Naive thymus-derived CD4-positive, alpha-beta T cell (primary cell): Measurements from ENCODE around the gene TRERF1. TPM values are rescaled to one million over a fixed set of nuclear protein-coding genes. Genes with fewer than 3 reads are reported as not detected.

ENCODE experiments used
- ATAC-seq: fragments of 150-1000 bp; cut with Tn5 transposase; 2 replicates; pipeline ENCODE4 v1.10.0; 2021; ENCODE audit warnings: mild to moderate bottlenecking, moderate library complexity
- CTCF ChIA-PET: fragments of 350-600 bp; sonication (Branson Sonifier 250); formaldehyde crosslinking; loops from one replicate; lab custom pipeline; 2021; ENCODE audit warnings: antibody characterized with exemption; lab: Charles Lee
- POLR2A ChIA-PET: fragments of 350-600 bp; sonication (Branson Sonifier 250); formaldehyde crosslinking; loops from one replicate; lab custom pipeline; 2021; ENCODE audit warnings: antibody characterized with exemption, inconsistent platforms; lab: Charles Lee
- DNase-seq, 9 donors: peaks; one replicate each; pipeline versions ENCODE4 v3.0.0 to v3.0.0-alpha.2; 2020 to 2022; ENCODE audit warnings: mixed read lengths in 1 of 9
- H3K27ac ChIP-seq: one replicate; pipeline ENCODE4 v1.7.0; 2013; ENCODE audit warnings: mild to moderate bottlenecking, low read depth, low read length, moderate library complexity
- H3K27me3 ChIP-seq, 2 donors: one replicate each; pipeline ENCODE4 v1.7.0; 2013; ENCODE audit warnings: low read length in 2 of 2, mild to moderate bottlenecking in 2 of 2, moderate library complexity in 2 of 2; ENCODE audit not compliant: control insufficient read depth in 2 of 2, insufficient read depth in 2 of 2
- H3K36me3 ChIP-seq, 3 experiments: 1 replicate in 2 of 3; 2 replicates in 1 of 3; pipeline ENCODE4 v1.7.0; 2013; ENCODE audit warnings: low read length in 3 of 3, mild to moderate bottlenecking in 3 of 3, moderate library complexity in 1 of 3; ENCODE audit not compliant: insufficient read depth in 3 of 3, control insufficient read depth in 2 of 3
- H3K4me1 ChIP-seq, 2 donors: one replicate each; pipeline ENCODE4 v1.7.0; 2013; ENCODE audit warnings: low read length in 2 of 2, mild to moderate bottlenecking in 2 of 2, moderate library complexity in 1 of 2; ENCODE audit not compliant: control insufficient read depth in 2 of 2, insufficient read depth in 2 of 2
- H3K4me3 ChIP-seq: 2 replicates; pipeline ENCODE4 v1.7.0; 2013; ENCODE audit warnings: mild to moderate bottlenecking, low read length
- H3K9me3 ChIP-seq, 3 experiments: 1 replicate in 2 of 3; 2 replicates in 1 of 3; pipeline ENCODE4 v1.7.0; 2013; ENCODE audit warnings: low read length in 3 of 3; ENCODE audit not compliant: control insufficient read depth in 2 of 3
- H3K27ac Mint-ChIP-seq, 9 donors: one replicate each; pipeline ENCODE4 v1.8.0; 2020 to 2022; ENCODE audit warnings: mixed read lengths in 9 of 9, mild to moderate bottlenecking in 8 of 9, moderate library complexity in 5 of 9, inconsistent platforms in 2 of 9
- H3K27me3 Mint-ChIP-seq, 5 donors: one replicate each; pipeline ENCODE4 v1.8.0; 2021 to 2022; ENCODE audit warnings: mixed read lengths in 5 of 5, mild to moderate bottlenecking in 1 of 5
- H3K36me3 Mint-ChIP-seq, 5 donors: one replicate each; pipeline ENCODE4 v1.8.0; 2020 to 2022; ENCODE audit warnings: mixed read lengths in 5 of 5, mild to moderate bottlenecking in 3 of 5, inconsistent platforms in 1 of 5
- H3K4me1 Mint-ChIP-seq, 7 donors: one replicate each; pipeline ENCODE4 v1.8.0; 2020 to 2022; ENCODE audit warnings: mixed read lengths in 7 of 7, mild to moderate bottlenecking in 3 of 7, inconsistent platforms in 1 of 7
- H3K4me3 Mint-ChIP-seq, 10 donors: one replicate each; pipeline ENCODE4 v1.8.0; 2020 to 2022; ENCODE audit warnings: mild to moderate bottlenecking in 10 of 10, mixed read lengths in 10 of 10, moderate library complexity in 6 of 10, inconsistent platforms in 2 of 10
- H3K9me3 Mint-ChIP-seq, 11 donors: one replicate each; pipeline ENCODE4 v1.8.0; 2020 to 2022; ENCODE audit warnings: mixed read lengths in 11 of 11, mild to moderate bottlenecking in 4 of 11, inconsistent platforms in 1 of 11, moderate library complexity in 1 of 11
- intact Hi-C, 2 donors: fragments of 100-400 bp; cut with micrococcal nuclease; formaldehyde crosslinking; loops; one replicate each; pipeline ENCODE4 v1.15.1; 2023
- polyA plus RNA-seq, 2 donors: library from polyadenylated mRNA; unstranded; fragments of 300-500 nt; fragmentation: Illumina TruSeq; gene quantifications; one replicate each; pipeline ENCODE4 v1.2.3, GENCODE V29; 2021
- total RNA-seq, 6 experiments: library from RNA in 5 of 6; stranded (reverse) in 5 of 6; gene quantifications; 1 replicate in 5 of 6; 2 replicates in 1 of 6; pipeline ENCODE4 v1.2.3 and lab custom pipeline; 2021 to 2026

TRERF1 gene
- total and polyA plus RNA-seq, 7 experiments from 2014 or later, result 4.8 to 32.4 (median 21.0) TPM

GRCh38 chr6:42292004-42292740, 159.6 kb downstream of the TRERF1 start:
- H3K4me3 ChIP-seq, result no peak overlapping the region
- Mint-ChIP-seq H3K27ac (peak overlapping the region in 4 of 9 donors; percentile 20 to 77 (median 50)), H3K36me3 (peaks cover 8 to 67% (median 36%) of the 10 kb centered on the region in 5 donors), H3K4me3 (peak overlapping the region in 1 of 10 donors; percentile 38), H3K9me3 (peaks cover 0 to 8% (median 5%) of the 10 kb centered on the region in 11 donors), H3K4me1 (peaks cover 30 to 66% (median 57%) of the 10 kb centered on the region in 7 donors), H3K27me3 (no peaks in the 10 kb centered on the region)
- peaks cover 8 to 51% of the 10 kb centered on the region in 2 donors for H3K4me1 ChIP-seq
- intact Hi-C loops, result loop anchor here in 1 of 2 donors (2.0 kb wide), 1 partner anchor 13 kb away; no protein-coding TSS in a partner anchor
- POLR2A ChIA-PET, result interaction anchor here (1.3 kb wide), 1 partner anchor 76 kb away, joined by 4 read pairs; no protein-coding TSS in a partner anchor
- no peak overlapping the region for H3K27ac ChIP-seq
- no peaks in the 10 kb centered on the region for H3K9me3 ChIP-seq
- peaks cover 0 to 18% (median 0%) of the 10 kb centered on the region in 3 experiments for H3K36me3 ChIP-seq
- ATAC-seq (peak; percentile 58), DNase-seq (no peak)
- CTCF ChIA-PET, result interaction anchor here (1.2 kb wide), 1 partner anchor 255 kb away, joined by 3 read pairs; no protein-coding TSS in a partner anchor
- H3K27me3 ChIP-seq, result no peaks in the 10 kb centered on the region

GRCh38 chr6:42287756-42288155, 164.0 kb downstream of the TRERF1 start:
- H3K4me1 ChIP-seq, result peaks cover 0 to 11% of the 10 kb centered on the region in 2 donors
- no peak overlapping the region for H3K4me3 ChIP-seq
- H3K36me3 ChIP-seq, result peaks cover 0 to 23% (median 0%) of the 10 kb centered on the region in 3 experiments
- CTCF ChIA-PET, result interaction anchor here (0.7 kb wide), 1 partner anchor 114 kb away, joined by 3 read pairs; no protein-coding TSS in a partner anchor
- POLR2A ChIA-PET, result no interaction called here
- Mint-ChIP-seq H3K36me3 (peaks cover 5 to 42% (median 34%) of the 10 kb centered on the region in 5 donors), H3K9me3 (peaks cover 0 to 16% (median 5%) of the 10 kb centered on the region in 11 donors), H3K27me3 (no peaks in the 10 kb centered on the region), H3K27ac (peak overlapping the region in 1 of 9 donors; percentile 1), H3K4me1 (peaks cover 0 to 36% (median 23%) of the 10 kb centered on the region in 7 donors), H3K4me3 (peak overlapping the region in 1 of 10 donors; percentile 25)
- ATAC-seq (no peak), DNase-seq (no peak)
- H3K9me3 ChIP-seq, result no peaks in the 10 kb centered on the region
- intact Hi-C loops, result no loop called here
- H3K27me3 ChIP-seq, result no peaks in the 10 kb centered on the region
- H3K27ac ChIP-seq, result no peak overlapping the region

GRCh38 chr6:42281570-42281969, 170.2 kb downstream of the TRERF1 start:
- H3K4me3 ChIP-seq, result no peak overlapping the region
- peaks cover 0 to 18% (median 14%) of the 10 kb centered on the region in 5 donors for H3K36me3 Mint-ChIP-seq
- no peaks in the 10 kb centered on the region for H3K27me3 Mint-ChIP-seq
- ATAC-seq, result peak; percentile 55
- H3K4me1 ChIP-seq, result peaks cover 43 to 48% of the 10 kb centered on the region in 2 donors
- no peaks in the 10 kb centered on the region for H3K27me3 ChIP-seq
- H3K9me3 ChIP-seq, result no peaks in the 10 kb centered on the region
- ChIA-PET CTCF (interaction anchor here (0.9 kb wide), 1 partner anchor 266 kb away, joined by 5 read pairs; no protein-coding TSS in a partner anchor), POLR2A (no interaction called here)
- H3K27ac Mint-ChIP-seq, result peak overlapping the region in 8 of 9 donors; percentile 10 to 91 (median 76)
- H3K4me3 Mint-ChIP-seq, result peak overlapping the region in 6 of 10 donors; percentile 16 to 53 (median 46)
- peaks cover 0 to 13% (median 0%) of the 10 kb centered on the region in 11 donors for H3K9me3 Mint-ChIP-seq
- peak in 7 of 9 donors; percentile 33 to 64 (median 54) for DNase-seq
- H3K27ac ChIP-seq, result no peak overlapping the region
- peaks cover 0 to 5% (median 0%) of the 10 kb centered on the region in 3 experiments for H3K36me3 ChIP-seq
- intact Hi-C loops, result no loop called here
- peaks cover 36 to 66% (median 58%) of the 10 kb centered on the region in 7 donors for H3K4me1 Mint-ChIP-seq

- Mint-ChIP-seq H3K36me3 (peaks cover 0 to 18% (median 14%) of the 10 kb centered on the region in 5 donors), H3K27me3 (no peaks in the 10 kb centered on the region), H3K4me1 (peaks cover 36 to 66% (median 58%) of the 10 kb centered on the region in 7 donors), H3K27ac (peak overlapping the region in 8 of 9 donors; percentile 10 to 91 (median 76)), H3K9me3 (peaks cover 0 to 13% (median 0%) of the 10 kb centered on the region in 11 donors), H3K4me3 (peak overlapping the region in 6 of 10 donors; percentile 3 to 53 (median 46))
- Histone ChIP-seq H3K4me3 (no peak overlapping the region), H3K9me3 (no peaks in the 10 kb centered on the region), H3K27me3 (no peaks in the 10 kb centered on the region), H3K4me1 (peaks cover 43 to 48% of the 10 kb centered on the region in 2 donors), H3K27ac (no peak overlapping the region), H3K36me3 (peaks cover 0 to 10% (median 0%) of the 10 kb centered on the region in 3 experiments)
- POLR2A ChIA-PET, result interaction anchor here (0.8 kb wide), 1 partner anchor 561 kb away, joined by 3 read pairs; no protein-coding TSS in a partner anchor
- CTCF ChIA-PET, result interaction anchor here (0.9 to 1.2 kb wide), 2 partner anchors 267 to 863 kb away, joined by 3 to 5 read pairs; no protein-coding TSS in a partner anchor
- no peak for DNase-seq
- intact Hi-C loops, result no loop called here
- no peak for ATAC-seq
Measured at GRCh38 chr6:42280966-42281533, 170.7 kb downstream of the TRERF1 start.

- no peaks in the 10 kb centered on the region for H3K27me3 ChIP-seq
- Mint-ChIP-seq H3K36me3 (peaks cover 0 to 21% (median 14%) of the 10 kb centered on the region in 5 donors), H3K4me1 (peaks cover 36 to 66% (median 58%) of the 10 kb centered on the region in 7 donors), H3K9me3 (peaks cover 0 to 13% (median 0%) of the 10 kb centered on the region in 11 donors), H3K4me3 (peak overlapping the region in 8 of 10 donors; percentile 9 to 68 (median 42)), H3K27ac (peak overlapping the region in 8 of 9 donors; percentile 24 to 88 (median 81)), H3K27me3 (no peaks in the 10 kb centered on the region)
- peaks cover 43 to 48% of the 10 kb centered on the region in 2 donors for H3K4me1 ChIP-seq
- H3K36me3 ChIP-seq, result peaks cover 0 to 12% (median 0%) of the 10 kb centered on the region in 3 experiments
- intact Hi-C loops, result loop anchor here in 1 of 2 donors (2.0 kb wide), 1 partner anchor 13 kb away; no protein-coding TSS in a partner anchor
- ATAC-seq (no peak), DNase-seq (no peak)
- CTCF ChIA-PET, result interaction anchor here (1.2 kb wide), 1 partner anchor 864 kb away, joined by 3 read pairs; no protein-coding TSS in a partner anchor
- no peak overlapping the region for H3K4me3 ChIP-seq
- H3K9me3 ChIP-seq, result no peaks in the 10 kb centered on the region
- POLR2A ChIA-PET, result interaction anchor here (0.8 to 1.3 kb wide), 3 partner anchors 13 to 560 kb away, joined by 3 to 4 read pairs (median 3); no protein-coding TSS in a partner anchor
- no peak overlapping the region for H3K27ac ChIP-seq
Measured at GRCh38 chr6:42279966-42280629, 171.6 kb downstream of the TRERF1 start.
